Kidney (tissue), 14 donors: ENCODE results near the gene SMC1B. TPM values are rescaled to one million over a fixed set of nuclear protein-coding genes. Genes with fewer than 3 reads are reported as not detected.

Experiments used
- DNase-seq, 5 donors: peaks; one replicate each; pipeline ENCODE4 v3.0.0-alpha.2; 2013 to 2020
- FAIRE-seq: peaks from 2 replicates; lab custom pipeline; 2012; peaks lifted over from hg19 to GRCh38; lab: Jason Lieb, UNC
- H3K27ac ChIP-seq, 2 donors: one replicate each; pipeline ENCODE4 v1.7.0; 2013; ENCODE audit warnings: low read depth in 2 of 2, low read length in 2 of 2, inconsistent platforms in 1 of 2
- H3K27me3 ChIP-seq: one replicate; pipeline ENCODE4 v1.7.1; 2013; ENCODE audit warnings: low read length, inconsistent platforms; ENCODE audit not compliant: control insufficient read depth, insufficient read depth
- H3K36me3 ChIP-seq, 3 donors: one replicate each; pipeline versions ENCODE4 v1.7.0 to v1.7.1; 2013; ENCODE audit warnings: low read length in 3 of 3, control low read depth in 1 of 3, inconsistent platforms in 1 of 3; ENCODE audit not compliant: insufficient read depth in 3 of 3, control insufficient read depth in 2 of 3
- H3K4me1 ChIP-seq, 3 donors: one replicate each; pipeline versions ENCODE4 v1.7.0 to v1.7.1; 2013; ENCODE audit warnings: low read length in 3 of 3, inconsistent platforms in 1 of 3, low read depth in 1 of 3; ENCODE audit not compliant: control insufficient read depth in 2 of 3, insufficient read depth in 2 of 3
- H3K4me3 ChIP-seq, 3 donors: one replicate each; pipeline versions ENCODE4 v1.7.0 to v1.8.1; 2013; ENCODE audit warnings: low read length in 3 of 3, control low read depth in 1 of 3, inconsistent platforms in 1 of 3
- H3K9ac ChIP-seq, 3 donors: one replicate each; pipeline versions ENCODE4 v1.7.0 to v1.7.1; 2013; ENCODE audit warnings: low read length in 3 of 3, control low read depth in 1 of 3, inconsistent platforms in 1 of 3
- H3K9me3 ChIP-seq, 3 donors: one replicate each; pipeline versions ENCODE4 v1.7.0 to v1.7.1; 2013; ENCODE audit warnings: low read length in 3 of 3, control low read depth in 1 of 3, inconsistent platforms in 1 of 3; ENCODE audit not compliant: control insufficient read depth in 2 of 3, insufficient read depth in 1 of 3
- intact Hi-C: fragments of 100-400 bp; cut with DNase I; formaldehyde crosslinking; loops from one replicate; pipeline ENCODE4 v1.11.1; 2022
- polyA plus RNA-seq: library from polyadenylated mRNA; stranded (reverse); fragments of 350-450 nt; fragmentation: Illumina TruSeq; extraction: RNeasy Lipid Tissue Mini Kit (QIAGEN cat#74804); gene quantifications from one replicate; pipeline ENCODE4 v1.2.3, GENCODE V29; 2014; ENCODE audit warnings: low read depth, low replicate concordance; ENCODE audit not compliant: insufficient read depth
- total RNA-seq: library from RNA; stranded (reverse); fragmentation: NEBNext Ultra II Directional; extraction: Animal tissue kit (Norgen Biotek cat#: 25700); gene quantifications from one replicate; pipeline ENCODE4 v1.2.1, GENCODE V29; 2021
- TF ChIP-seq, protein P1 (sequence below): IDR thresholded peaks from 3 replicates; pipeline ENCODE4 v1.5.1; 2012; ENCODE audit warnings: mild to moderate bottlenecking, moderate library complexity, borderline replicate concordance; ENCODE audit not compliant: insufficient read depth; ENCODE audit errors: extremely low read depth
- donor health status: control.
- donor health status: control.
- donor health status: control.
- donor health status: control.
- donor health status: control.
- donor health status: DM: yes; HTN: yes; CAD: no.
- donor health status: Normal renal cell carcinoma (clear cell type).

SMC1B gene
- total and polyA plus RNA-seq, 2 donors from 2014 or later: not detected

DNA sequence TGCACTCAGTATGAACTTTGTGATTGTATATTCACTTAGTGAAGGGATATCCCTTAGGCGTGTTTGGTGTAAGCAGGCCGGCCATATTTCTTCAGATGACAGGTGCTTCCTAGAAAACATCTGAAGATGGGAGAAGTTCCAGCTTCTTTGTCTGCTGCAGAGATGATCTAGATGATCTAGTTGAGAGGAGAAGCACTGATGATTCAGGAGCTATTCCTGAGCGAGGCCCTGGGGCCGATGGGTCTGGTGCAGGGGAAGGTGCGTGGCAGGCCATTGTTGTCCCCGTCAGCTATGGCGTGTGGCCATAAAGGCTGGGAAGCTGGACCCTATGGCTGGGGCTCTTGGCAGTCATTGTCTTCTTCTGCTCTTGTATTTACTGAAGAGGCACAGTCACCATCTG, 89.7 kb downstream of the SMC1B start:
- Histone ChIP-seq H3K27me3 (no peaks in the 10 kb centered on the region), H3K9ac (no peak overlapping the region)
- DNase-seq: no peak

DNA sequence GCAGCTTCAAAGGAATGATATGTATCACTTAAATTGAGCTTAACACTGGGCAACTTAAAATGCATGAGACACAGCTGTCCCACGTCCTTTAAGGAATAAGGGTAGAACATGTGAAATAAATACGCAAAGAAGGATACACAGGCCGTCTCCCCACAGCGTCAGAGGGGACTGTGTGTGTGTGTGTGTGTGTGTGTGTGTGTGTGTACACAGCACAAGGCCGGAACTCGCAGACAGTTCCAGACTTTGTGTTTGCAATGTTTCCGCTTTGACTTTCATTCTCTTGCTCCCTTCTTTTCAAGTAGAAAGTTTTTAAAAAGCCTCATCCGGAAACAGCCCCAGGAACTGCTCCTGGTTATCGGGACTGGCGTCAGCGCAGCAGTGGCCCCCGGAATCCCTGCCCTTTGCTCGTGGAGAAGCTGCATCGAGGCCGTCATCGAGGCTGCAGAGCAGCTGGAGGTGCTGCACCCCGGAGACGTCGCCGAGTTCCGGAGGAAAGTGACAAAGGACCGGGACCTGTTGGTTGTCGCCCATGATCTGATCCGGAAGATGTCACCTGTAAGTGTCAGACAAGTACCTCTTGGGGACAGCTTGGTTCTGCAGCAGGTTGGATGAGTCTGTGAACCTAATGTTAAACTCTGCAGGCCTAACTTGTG, 90.4 kb downstream of the SMC1B start:
- DNase-seq (peak in 1 of 5 donors; percentile 32), FAIRE-seq (no peak)
- H3K4me3 ChIP-seq: no peak overlapping the region
- no peaks in the 10 kb centered on the region for H3K9me3 ChIP-seq
- H3K27me3 ChIP-seq: no peaks in the 10 kb centered on the region
- H3K27ac ChIP-seq: no peak overlapping the region
- H3K36me3 ChIP-seq: peaks cover 0 to 19% (median 7%) of the 10 kb centered on the region in 3 donors
- intact Hi-C loops: no loop called here
- TF ChIP-seq, protein P1, sequence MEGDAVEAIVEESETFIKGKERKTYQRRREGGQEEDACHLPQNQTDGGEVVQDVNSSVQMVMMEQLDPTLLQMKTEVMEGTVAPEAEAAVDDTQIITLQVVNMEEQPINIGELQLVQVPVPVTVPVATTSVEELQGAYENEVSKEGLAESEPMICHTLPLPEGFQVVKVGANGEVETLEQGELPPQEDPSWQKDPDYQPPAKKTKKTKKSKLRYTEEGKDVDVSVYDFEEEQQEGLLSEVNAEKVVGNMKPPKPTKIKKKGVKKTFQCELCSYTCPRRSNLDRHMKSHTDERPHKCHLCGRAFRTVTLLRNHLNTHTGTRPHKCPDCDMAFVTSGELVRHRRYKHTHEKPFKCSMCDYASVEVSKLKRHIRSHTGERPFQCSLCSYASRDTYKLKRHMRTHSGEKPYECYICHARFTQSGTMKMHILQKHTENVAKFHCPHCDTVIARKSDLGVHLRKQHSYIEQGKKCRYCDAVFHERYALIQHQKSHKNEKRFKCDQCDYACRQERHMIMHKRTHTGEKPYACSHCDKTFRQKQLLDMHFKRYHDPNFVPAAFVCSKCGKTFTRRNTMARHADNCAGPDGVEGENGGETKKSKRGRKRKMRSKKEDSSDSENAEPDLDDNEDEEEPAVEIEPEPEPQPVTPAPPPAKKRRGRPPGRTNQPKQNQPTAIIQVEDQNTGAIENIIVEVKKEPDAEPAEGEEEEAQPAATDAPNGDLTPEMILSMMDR: no peak
- H3K9ac ChIP-seq: no peak overlapping the region
- H3K4me1 ChIP-seq: peaks cover 0 to 2% (median 0%) of the 10 kb centered on the region in 3 donors

More for the DNA sequence above, 89.7 kb downstream of the SMC1B start:
- FAIRE-seq: no peak
- no peaks in the 10 kb centered on the region for H3K4me1 ChIP-seq
- intact Hi-C loops: no loop called here
- no peak overlapping the region for H3K4me3 ChIP-seq
- H3K27ac ChIP-seq: no peak overlapping the region
- peaks cover 0 to 19% (median 10%) of the 10 kb centered on the region in 3 donors for H3K36me3 ChIP-seq
- TF ChIP-seq, protein P1: no peak
- no peaks in the 10 kb centered on the region for H3K9me3 ChIP-seq

DNA sequence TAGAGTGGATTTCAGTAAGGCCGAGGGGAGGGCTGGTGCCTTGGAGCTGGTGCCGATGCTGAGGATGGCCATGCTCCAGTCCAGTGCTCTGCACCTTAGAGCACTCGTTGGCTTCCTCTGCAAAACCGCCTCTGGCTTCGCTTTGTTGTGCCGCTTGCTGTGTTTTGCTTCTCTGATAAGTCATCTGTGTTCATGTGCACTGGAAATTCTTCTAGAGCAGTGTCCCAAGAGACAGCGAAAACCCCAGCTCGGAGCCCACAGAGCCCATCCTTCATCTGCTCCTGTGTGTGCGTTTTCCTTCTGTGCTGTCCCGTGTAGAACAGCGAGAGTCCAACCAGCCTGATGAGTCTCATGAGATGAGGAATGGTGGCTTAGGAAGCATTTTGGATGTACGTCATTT, 91.6 kb downstream of the SMC1B start:
- H3K27me3 ChIP-seq: no peaks in the 10 kb centered on the region
- FAIRE-seq: no peak
- H3K27ac ChIP-seq: no peak overlapping the region
- no peak overlapping the region for H3K9ac ChIP-seq
- DNase-seq: peak in 1 of 5 donors; percentile 28
- H3K4me1 ChIP-seq: peaks cover 0 to 2% (median 0%) of the 10 kb centered on the region in 3 donors
- H3K36me3 ChIP-seq: peaks cover 0 to 15% (median 7%) of the 10 kb centered on the region in 3 donors
- TF ChIP-seq, protein P1: no peak
- intact Hi-C loops: no loop called here
- H3K4me3 ChIP-seq: no peak overlapping the region
- H3K9me3 ChIP-seq: no peaks in the 10 kb centered on the region
